ENCODE data around the gene ACAD10.

ACAD10 gene

DNA sequence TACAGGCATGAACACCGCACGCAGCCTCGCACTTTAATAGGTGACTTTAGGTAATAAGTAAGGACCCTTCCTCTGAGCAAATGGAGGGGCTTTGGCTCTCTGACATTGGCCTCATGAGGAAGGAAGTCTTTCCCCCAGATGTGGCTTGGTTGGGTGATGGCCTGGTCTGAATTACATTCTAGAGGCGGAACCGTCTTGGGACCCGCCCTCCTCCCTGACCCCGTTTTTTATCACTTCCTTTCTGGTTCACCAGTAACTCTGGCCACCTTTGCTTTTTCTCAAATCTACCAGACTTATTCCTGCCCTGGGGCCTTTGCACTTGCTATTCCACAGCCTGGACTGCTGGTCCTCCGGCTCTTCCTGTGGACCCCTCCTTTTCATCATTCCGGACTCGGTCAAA is 94.3 kb downstream of the ACAD10 start:
- DNase-seq = no peak

DNA sequence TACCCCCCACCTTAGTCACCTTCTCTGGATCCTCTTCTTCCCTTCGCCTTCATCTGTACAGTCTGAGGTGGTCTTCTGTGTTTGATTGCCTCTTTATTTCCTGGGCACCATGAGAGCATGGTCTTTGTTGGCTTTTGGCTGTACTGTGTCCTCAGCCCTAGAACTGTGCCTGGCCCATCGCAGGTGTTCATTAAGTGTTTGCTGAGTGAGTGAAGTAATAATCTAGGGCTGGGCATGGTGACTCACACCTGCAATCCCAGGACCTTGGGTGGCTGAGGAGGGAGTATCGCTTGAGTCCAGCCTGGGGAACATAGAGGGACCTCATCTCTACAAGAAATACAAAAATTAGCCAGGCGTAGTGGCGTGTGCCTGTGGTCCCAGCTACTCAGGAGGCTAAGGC is 94.8 kb downstream of the ACAD10 start:
- DNase-seq = no peak

DNA sequence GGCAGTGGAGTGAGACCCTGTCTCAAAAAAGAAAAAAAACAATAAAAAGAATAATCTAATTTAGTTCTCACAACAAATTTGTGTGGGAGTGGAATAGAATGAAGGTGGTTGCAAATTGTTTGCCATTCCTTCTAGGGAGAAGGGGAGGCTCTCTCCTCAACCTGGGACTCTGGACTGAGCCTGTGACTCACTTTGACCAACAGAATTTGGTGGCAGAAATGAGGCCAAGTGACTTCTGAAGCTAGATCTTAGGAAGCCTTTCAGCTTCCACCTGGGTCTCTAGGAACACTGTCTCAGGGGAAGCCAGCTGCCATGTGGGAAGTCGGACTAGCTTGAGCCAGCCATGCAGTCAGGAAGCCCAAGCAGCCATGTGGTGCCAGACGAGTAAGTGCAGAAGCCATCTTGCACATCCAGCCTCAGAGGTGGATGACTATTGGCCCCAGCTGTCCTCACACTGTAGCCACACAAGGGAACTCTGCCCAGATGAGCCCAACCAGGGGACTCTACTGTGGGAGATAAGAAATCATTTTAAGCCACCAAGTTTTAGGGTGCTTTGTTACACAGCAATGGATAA is 95.3 kb downstream of the ACAD10 start:
- no peak for DNase-seq

DNA sequence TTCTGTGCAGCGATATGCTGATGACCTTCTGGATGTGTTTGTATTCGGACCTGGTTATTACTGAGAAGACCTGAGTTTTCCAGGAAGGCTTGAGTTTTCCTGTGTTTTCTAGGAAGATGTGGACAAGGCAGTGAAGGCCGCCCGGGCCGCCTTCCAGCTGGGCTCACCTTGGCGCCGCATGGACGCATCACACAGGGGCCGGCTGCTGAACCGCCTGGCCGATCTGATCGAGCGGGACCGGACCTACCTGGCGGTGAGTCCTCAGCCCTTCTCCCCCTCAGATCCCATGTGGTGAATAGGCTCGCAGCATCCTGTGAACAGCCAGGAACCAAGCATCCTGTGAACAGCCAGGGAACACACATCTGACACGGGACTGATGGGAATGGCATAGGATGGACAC is 97.2 kb downstream of the ACAD10 start:
- DNase-seq = no peak

DNA sequence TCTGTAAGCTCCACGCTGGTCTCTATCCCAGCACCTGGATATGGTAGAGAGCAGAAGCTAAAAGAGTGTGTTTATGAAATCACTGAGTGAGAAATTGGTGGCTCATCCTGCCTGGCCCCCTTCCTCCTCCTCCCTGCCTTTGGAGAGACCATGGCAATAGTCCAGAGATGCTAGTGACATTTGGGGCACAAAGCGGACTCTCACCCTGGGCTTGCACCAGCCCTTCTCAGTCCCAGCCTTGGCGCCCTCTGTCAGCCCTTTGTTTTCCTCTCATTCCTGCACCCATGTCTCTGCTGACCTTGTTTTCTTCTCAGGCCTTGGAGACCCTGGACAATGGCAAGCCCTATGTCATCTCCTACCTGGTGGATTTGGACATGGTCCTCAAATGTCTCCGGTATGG is 99.1 kb downstream of the ACAD10 start:
- DNase-seq = no peak

DNA sequence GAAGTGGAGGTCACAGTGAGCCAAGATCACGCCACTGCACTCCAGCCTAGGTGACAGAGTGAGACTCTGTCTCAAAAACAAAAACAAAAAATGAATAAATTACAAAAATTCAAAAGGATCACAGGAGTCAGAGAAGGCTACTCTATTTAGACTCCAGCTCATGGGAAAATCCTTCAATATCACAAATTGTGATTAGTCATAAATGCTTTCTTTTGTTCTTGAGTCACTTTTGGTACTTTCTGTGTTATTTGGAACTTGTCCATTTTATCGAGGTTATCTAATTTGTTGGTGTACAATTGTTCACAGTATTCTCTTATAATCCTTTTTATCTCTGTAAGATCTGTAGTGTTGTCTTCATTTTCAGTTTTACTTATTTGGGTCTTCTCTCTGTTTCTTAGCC is 99.8 kb downstream of the ACAD10 start:
- DNase-seq = no peak

DNA sequence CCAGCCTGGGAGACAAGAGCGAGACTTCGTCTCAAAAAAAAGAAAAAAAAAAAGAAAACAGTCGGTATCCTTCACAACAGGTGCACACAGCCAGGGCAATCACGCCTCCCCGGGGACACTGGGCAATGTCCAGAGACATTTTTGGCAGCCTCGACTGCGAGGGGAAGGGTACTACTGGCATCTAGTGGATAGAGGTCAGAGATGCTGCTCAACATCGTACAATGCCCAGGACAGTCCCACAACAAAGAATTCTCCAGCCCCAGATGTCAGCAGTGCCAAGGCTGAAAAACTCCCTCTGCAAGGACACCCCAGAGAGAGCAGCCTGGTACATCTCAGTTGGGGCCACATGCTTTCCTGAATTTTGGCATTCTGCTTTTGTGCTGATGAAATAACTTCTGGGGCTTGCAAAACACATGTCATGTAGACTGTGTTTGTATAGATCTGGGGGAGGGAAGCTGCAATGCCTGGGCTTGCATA is 102.4 kb downstream of the ACAD10 start:
- DNase-seq = no peak

DNA sequence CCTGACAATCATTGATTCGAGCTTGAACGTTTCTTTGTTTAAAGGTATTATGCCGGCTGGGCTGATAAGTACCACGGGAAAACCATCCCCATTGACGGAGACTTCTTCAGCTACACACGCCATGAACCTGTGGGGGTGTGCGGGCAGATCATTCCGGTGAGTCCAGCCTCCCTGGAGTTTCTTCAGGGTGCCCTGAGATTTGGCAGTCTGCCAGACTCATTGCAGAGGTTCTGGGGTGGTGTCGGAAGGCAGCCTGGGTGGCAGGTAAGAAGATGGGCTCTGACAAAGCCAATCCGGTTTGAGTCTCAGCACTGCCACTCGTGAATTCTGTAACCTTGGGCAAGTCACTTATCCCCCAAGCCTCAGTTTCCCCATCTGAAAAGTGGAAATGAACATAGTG is 103.9 kb downstream of the ACAD10 start:
- DNase-seq = no peak

DNA sequence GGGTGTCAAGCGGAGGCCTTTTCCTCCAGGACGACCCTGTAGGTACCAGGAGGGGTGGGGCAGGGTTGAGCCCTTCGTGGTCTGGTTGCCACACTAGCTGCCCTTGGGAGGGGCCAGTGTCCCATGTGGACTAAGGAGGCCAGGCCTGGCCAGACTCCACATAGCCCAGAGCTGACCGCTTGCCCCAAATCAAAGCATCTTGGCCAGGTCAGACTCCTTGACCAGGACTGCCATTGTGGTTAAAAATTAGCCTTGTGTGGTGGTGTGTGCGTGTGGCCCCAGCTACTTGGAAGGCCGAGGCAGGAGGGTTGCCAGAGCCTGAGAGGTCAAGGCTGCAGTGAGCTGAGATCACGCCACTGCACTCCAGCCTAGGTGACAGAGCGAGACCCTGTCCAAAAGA is 105.7 kb downstream of the ACAD10 start:
- no peak for DNase-seq

DNA sequence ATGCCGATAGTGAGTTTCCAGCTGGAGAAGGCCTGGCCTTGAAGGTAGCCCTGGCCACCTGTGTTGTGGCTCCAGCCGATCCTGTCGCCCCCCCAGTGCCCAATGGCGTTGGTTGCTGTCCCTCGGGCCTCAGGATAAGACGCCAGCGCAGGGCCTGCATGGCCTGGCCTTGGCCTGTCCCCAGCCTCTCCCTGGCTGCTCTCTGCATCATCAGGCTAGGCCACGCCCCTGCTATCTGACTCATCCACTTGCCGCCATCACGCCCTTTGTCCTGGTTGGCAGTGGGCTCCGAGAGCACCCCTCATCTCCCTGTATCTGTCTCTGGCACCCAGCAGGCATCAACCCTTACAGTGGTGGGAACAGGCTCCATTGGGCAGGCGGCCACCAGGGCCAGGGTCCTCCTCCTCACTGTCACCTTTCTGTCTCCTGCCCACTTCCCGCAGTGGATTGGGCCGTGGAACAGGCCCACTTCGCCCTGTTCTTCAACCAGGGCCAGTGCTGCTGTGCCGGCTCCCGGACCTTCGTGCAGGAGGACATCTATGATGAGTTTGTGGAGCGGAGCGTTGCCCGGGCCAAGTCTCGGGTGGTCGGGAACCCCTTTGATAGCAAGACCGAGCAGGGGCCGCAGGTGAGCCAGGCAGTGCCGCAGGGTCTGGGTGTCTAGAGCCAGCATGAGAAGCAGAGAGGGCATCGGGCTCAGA is 106.5 kb downstream of the ACAD10 start:
- DNase-seq = no peak

DNA sequence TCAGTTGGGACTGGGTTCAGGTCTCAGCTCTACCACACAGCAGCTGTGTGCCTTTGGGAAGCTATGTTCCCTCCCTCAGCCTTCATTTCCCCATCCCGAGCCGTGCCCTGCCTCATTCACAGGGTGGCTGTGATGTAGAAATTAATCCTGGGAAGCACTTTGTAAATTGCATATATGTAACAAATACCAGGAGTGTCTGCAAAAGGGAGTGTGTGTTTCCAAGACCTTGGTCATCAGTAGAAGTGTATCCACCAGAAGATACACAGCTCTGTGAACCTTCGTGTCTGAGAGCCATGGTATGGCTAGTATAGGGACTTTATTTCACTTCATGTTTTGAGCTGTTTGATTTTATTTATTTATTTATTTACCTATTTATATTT is 107.0 kb downstream of the ACAD10 start:
- DNase-seq = no peak

DNA sequence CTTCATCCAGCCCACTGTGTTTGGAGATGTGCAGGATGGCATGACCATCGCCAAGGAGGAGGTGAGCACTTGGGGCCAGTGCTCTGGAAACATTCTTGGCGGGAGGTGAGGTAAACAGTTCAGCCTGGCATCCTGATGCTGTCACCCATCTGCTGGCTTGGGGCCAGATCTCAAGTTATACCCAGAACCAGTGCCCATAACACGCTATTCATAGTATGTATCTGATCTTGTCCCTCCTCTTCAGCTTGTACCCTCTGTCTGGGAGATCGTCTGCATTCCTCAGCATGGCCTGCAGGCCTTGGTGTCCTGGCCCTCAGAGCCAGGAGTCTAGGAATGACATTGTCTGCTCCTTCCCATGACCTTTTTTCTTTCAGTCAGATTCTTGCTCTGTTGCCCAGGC is 112.3 kb downstream of the ACAD10 start:
- DNase-seq = no peak

DNA sequence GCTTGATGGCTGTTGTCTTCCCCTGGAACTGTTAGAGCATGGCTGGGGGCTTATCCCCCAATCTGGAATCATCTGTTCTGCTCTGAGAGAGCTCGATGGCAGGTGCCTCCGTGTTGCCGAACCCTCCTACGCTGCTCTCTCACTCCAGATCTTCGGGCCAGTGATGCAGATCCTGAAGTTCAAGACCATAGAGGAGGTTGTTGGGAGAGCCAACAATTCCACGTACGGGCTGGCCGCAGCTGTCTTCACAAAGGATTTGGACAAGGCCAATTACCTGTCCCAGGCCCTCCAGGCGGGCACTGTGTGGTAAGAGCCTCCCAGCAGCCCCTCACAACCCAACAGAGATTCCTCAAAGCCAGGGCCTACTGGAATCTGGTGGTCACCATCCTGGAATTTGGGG is 113.9 kb downstream of the ACAD10 start:
- DNase-seq = no peak

DNA sequence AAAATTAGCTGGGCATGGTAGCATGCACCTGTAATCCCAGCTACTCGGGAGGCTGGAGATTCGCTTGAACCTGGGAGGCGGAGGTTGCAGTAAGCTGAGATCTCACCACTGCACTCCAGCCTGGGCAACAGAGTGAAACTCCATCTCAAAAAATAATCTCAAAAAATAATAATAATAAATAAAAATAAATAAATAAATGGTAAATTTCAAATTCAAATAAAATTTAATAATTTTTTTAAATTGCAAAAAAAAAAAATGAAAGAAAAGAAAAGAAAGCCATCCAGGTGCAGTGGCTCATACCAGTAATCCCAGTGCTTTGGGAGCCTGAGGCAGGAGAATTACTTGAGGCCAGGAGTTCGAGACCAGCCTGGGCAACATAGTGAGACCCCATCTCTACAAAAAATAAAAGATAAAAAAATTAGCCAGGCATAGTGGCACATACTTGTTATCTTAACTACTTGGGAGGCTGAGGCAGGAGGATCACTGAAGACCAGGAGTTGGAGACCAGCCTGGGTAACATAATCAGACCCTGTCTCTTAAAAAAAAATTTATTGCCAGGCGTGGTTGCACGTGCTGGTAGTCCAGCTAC is 117.3 kb downstream of the ACAD10 start:
- DNase-seq = no peak

DNA sequence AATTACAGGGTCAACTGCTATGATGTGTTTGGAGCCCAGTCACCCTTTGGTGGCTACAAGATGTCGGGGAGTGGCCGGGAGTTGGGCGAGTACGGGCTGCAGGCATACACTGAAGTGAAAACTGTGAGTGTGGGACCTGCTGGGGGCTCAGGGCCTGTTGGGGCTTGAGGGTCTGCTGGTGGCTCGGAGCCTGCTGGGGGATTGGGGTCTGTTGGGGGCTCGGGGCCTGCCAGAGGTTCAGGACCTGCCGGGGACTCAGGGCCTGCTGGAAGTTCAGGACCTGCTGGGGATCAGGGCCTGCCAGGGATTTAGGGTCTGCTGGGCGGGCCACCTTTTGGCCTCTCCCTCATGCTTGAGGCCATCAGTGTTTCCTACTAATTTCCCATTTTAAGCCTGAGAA is 118.0 kb downstream of the ACAD10 start:
- DNase-seq = no peak

DNA sequence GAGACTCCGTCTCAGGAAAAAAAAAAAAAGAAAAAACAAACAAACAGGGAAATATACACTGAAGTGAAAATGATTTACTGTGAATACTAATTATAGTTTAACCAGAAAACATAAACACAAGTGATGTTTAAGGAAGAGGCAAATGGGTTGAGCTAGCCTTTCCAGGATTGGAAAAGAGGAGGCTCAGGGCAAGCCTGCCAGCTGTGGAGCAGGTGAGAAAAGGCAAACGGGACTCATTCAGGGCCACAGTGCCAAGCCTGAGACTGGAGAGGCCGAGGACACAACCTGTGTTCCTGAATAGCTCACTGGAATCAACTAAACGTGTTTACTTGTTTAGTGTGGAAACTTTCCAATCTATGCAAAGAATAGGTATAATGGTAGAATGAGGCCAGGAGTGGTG is 120.5 kb downstream of the ACAD10 start:
- no peak for DNase-seq

All from CD4-positive, alpha-beta T cell treated with Interleukin-10 for 1 hour (primary cell).